GM19463 (cell line): ENCODE results near the gene PEPD.

Experiments
- ATAC-seq: cut with Tn5 transposase; IDR thresholded peaks from one replicate; pipeline ENCODE4 v1.9.1; 2021; ENCODE audit warnings: mild to moderate bottlenecking, moderate library complexity; ENCODE audit not compliant: unreplicated experiment

PEPD gene

DNA sequence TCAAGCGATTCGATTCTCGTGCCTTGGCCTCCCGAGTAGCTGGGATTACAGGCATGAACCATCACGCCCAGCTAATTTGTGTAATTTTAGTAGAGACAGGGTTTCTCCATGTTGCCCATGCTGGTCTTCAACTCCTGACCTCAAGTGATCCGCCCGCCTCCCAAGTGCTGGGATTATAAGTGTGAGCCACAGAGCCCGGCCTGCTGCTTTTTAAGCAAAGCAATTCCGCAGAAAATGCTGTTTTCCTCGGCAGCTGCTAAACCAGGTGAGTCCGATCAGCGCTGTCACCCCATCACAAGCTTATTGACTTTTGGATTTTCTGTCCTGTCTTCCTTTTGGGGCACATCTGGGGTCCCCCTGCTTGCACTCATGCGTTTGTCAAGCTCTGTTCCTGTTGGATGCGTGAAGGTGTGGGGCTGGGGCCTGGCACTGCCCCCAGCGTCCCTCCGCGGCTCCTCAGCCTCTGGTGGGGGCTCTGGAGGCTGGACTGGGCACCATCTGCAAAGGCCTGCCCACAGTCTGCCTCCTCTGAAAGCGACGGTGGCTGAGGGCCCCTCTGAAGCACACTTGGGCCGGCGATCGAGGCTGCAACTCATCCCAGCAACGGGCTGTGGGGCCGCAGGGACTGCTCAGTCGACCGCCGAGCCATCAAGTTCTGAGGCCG, 122.4 kb downstream of the PEPD start:
- no peak for ATAC-seq

DNA sequence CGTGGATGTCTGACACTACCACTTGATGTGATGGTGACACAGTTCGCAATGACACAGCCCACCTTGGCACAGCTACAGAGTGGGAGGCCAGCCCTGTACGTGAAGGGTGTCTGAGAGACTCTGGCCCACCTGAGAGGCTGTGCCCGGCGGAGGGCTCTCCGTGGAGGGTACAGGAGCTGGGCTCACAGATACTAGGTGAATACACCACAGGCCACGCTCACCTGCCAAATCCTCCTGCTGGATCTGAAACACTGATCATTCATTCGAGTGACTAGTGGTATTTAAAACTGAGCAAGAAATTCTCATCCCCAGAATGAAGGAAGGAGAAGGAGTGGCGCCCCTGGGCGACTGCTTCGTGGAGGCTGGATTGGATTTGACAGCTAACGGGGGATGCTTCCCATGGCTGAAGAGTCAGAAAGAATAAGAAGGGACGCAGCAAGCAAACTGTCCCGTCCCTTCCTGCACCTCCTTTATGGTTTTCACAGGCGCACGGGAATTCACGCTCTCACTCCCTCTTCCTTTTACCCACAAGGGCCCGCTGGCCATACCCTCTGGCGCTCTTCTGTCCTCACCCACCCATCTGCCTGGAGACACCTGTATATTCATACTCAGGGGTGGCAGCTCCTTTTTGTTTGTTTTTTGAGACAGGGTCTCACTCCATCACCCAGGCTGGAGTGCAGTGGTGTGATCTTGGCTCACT, 123.1 kb downstream of the PEPD start:
- no peak for ATAC-seq

DNA sequence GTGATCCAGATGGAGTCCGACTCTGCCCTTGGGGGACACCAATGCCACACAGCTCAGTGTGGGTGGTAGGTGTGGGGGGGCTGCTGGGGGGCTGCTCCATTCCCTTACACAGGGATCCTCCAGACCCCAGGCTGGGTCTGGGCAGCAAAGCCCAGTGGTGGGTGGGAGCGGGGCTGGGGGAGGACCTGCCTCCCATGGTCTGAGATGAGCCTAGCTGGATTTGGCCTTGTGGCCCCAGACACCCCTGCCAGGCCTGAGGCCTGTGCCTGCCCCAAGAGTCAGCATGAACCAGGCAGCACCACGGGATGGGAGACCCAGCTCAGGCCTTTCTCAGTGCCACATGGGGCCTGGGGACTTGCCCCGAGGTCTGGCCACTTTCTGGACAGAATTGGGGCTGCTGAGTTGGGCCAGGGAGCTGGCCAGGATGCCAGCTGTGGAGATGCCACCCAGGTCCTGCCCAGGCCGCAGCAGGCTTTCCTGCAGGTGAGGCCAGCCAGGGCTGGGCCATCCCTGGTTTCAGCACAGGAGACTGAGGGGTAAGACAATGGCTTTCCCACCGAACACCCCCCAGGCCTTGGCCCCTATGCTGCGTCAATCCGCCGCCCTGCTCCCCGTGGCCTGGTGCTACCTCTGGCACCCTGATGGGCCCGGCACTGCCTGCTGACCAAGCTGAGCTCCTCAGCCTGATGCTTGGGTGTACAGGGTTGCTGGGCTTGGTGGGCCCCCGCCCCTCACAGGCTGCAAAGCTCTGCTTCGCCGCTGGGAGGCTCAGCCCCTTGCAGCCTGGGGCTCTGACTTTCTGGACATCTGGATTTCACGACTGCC, 123.8 kb downstream of the PEPD start:
- ATAC-seq = no peak

DNA sequence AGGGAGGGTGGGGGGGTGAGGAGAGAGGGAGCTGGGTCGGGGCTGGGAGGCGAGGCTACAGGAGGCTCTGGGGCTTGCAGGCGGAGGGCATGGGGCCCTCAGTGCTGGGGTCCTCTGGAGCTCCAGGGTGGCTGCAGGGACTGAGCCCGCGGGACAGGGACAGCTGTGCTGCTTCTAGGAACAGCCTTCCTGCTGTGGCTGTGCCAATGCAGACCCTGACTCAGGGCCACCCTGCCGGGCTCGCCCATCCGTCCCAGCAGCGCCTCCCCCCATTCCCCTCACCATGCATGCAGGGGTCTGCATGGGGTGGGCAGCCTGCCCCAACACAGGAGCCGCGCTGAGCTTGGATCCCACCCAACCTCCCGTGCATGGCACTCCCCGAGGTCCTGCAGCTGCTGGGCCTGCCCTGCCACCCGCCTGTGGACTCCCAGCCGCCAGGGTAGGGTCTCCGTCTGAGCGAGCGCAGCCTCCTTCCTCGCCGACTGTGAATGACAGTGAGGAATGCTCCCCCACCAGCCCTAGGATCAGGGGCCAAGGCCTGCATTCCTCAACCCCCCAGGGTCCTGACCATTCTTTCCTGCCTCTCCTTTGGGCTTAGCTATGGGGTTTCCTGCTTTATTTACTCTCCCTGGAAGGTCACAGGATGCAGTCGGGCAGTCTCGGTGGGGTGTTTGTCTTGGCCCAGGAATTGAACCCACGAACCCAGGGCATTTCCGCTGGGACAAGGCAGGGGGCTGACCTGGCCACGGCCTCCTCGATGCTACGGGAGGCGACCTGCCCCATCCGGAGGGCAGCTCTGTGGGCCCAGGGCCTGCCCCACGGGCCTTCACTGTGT, 124.7 kb downstream of the PEPD start:
- no peak for ATAC-seq

DNA sequence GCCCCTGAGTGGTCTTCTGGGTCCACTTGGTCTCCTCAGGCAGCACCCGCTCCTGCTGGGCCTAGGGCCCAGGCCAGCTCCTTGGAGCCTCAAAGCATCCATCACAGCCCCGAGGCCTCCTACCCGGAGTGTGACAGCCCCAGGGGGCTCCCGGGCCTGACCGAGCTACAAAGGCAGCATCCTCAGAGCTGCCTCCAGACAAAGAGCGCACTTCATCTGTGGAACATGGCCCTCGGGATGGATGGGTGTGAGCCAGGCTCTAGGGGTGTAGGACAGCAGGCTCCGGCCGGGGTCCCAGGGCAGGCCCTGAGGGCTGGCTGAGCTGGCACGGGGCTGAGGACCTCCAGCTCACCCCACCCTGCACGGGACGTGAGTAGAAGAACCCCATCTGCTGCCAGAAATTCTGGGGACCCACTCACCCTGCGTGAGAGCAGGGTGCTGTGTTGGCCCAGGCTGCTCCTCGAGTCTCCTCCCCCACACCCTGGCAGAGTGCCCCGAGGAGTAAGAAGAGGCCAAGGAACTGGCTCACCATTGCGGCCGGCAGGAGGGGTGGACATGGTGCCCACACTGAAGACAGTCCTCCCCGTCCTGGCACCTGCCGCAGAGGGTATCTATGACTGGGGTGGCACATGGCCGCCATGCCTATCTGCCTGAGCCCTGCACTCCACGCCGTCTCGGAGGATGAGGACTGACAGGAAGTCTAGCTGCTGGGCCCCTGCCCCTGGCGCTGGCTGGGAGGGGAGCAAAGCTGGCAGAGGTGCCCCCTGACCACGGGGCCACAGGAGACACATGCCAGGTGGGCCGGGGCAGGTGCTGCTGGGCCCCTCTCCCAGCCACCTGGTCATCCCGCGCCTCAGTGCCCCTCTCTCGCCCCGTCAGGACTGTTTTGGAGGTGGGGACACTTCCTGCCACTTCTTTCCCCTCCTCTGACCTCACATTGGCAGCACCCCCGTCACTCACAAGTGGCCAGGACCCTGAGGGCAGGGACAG, 125.7 kb downstream of the PEPD start:
- ATAC-seq = no peak

DNA sequence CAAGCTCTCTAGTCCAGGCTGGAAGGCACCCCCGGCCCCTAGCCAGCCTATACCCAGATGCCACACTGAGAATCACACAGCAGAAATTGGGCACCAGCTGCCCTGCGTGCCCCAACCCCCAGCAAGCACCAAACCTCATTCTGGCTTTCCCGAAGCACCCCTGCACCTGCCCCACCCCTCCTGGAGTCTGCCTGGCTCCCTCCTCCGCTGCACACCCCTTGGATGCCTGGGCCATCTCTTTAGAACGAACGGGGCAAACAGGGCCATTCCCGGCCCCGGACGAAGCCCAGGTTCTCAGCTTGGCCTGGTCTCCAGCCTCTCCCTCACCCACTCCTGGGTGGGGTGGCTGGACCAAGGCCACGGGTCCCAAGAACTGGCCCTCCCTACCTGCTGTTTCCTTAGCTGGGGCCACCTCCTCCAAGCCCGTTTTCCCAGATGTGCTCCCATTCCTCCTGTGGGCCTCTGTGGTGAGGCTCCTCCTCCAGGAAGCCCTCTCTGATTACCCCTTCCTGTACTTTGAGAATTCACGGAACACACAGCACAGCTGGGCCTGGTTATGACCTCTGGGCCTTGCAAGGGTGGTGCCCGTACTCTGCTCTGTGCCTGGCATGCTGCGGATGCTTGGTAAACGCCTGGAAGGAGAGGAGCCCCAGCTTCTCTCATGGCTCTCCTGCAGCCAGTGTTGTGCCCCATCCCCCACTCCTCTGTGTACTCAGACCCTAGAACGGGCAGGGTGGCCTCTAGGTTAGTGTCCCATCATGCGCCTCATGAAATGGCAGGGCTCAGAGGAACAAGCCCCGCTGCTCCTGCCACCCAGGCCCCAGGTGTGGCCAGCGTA, 126.6 kb downstream of the PEPD start:
- ATAC-seq = no peak

DNA sequence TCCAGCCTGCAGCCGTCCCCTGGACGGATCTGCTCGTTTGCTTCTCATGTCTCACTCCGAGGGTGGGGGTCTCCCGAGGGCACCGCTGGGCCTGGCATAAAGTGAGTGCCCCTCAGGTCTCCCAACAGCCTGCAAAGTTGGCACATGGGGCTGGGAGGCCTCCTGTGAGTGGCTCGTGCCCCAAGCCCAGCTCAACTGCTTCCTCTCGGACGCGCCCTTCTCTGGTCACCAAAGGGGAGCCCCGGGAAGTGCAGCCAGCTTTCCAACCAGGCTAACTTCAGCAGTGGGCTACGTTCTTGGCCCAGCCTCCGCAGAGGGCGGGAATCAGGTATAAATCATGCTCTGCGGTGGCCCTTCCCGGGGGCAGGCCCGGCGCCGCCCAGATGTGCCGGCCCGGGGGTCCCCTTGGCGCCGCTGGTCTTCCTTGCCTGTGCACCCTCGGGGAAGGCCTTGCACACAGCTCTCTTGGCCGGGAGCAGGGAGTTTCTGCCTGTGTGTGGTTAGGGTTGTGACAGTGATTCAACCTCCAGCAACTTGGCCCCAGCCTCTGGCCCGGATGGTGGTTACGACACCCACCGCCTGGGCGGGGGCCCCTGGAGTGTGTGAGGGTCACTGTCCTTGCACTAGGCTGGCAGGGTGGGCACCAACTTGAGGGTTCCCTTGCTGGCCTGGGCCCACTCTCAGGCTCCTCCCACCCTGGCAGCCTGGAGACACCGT, 127.4 kb downstream of the PEPD start:
- ATAC-seq = no peak

DNA sequence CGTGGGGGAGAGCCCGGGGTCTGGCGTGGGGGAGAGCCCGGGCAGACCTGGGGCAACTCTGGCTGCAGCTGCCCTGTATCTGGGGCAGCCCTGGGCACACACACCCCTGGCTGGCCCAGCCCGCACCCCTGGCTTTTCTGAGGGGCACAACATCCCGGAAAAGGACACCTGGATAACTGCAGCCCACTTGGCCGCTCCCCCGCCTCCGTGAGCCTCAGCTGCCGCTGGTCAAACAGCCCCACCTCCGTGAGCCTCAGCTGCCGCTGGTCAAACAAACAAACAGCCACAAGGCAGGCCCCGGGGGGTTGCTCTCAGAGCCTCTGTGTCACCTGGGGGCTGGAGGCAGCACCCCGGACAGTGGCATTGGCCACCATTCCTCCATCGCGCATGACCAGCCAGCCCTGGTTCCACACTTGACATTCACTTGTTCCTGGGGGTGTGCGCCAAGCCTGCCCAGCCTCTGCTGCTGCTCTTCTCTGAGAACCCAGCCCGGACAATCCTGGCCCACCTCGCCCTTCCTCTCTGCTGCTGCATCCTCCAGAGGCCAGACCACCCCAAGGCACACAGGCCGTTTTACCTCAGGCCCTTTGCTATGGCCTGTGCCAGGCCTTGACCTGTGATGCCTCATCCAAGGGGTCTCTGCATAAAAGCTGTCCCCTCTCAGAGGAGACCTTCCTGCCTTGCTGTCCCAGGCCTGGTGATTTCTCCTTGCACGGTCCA, 128.1 kb downstream of the PEPD start:
- ATAC-seq = no peak

DNA sequence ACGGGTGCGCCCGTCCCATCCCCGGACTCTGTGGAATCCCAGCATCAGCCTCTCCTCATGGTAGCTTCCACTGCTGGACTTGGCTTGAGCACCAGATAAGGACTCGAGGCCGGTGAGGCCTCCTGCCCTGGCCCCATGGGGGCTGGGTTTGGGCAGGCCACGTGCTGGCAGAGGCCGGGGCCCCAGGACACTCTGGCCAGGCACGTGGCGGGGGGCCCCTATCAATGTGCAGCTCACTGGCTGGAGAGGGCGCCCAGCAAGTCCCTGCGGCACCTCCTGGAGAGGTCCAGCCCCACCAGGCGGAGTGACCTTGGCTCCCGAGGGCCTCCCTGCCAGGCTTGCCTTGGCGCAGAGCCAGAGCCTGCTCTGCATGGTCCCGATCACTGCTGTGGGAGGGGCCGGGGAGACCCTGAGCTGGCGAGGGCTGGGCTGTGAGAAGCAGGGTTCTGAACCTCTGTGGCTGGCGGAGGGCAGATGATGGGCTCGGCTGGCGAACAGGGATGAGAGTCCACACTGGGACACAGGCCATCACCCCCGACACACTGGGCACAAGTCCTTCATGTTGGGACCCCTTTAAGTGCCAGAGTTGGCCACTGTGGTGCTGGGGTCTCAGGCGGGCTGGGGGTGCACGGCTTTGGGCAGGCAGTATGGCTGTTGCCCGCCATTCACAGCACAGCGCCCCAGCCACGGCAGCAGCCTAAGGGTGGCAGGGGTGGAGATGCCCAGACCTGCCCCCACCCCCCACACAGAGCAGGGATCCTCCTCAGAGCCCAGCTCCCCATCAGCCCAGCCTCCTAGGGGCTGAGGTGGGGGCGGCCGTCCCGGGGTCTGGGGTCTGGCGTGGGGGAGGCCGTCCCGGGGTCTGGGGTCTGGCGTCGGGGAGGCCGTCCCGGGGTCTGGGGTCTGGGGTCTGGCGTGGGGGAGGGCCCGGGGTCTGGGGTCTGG, 129.0 kb downstream of the PEPD start:
- no peak for ATAC-seq

DNA sequence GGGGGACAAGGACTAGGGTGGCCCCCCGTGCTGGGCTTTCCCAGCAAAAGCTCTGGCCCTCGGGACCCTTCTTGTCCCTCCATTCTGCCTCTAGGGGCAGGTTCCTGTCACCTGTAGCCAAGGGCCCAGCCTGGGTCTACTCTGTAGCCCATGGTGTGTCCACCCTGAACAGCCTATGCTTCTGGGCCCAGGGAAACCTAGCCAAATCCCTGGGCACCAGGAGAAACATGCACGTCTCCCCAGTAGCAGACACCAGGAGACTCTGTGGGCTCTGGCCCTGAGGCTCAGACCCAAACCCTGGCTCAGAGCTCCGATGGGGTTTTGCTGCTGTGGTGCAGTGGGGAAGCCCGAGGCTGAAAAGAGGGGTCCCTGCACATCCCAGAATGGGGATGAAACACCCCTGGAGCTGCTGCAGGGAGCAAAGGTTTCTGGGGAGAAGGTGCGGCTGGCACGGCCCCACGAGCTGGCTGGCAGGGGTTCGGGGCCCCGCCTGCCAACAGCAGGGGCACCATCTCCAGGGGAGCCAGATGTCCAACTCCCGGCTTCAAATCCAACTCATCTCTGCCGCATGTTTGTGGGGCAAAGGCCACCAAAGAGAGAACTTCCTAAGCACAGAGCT, 129.9 kb downstream of the PEPD start:
- ATAC-seq = no peak

DNA sequence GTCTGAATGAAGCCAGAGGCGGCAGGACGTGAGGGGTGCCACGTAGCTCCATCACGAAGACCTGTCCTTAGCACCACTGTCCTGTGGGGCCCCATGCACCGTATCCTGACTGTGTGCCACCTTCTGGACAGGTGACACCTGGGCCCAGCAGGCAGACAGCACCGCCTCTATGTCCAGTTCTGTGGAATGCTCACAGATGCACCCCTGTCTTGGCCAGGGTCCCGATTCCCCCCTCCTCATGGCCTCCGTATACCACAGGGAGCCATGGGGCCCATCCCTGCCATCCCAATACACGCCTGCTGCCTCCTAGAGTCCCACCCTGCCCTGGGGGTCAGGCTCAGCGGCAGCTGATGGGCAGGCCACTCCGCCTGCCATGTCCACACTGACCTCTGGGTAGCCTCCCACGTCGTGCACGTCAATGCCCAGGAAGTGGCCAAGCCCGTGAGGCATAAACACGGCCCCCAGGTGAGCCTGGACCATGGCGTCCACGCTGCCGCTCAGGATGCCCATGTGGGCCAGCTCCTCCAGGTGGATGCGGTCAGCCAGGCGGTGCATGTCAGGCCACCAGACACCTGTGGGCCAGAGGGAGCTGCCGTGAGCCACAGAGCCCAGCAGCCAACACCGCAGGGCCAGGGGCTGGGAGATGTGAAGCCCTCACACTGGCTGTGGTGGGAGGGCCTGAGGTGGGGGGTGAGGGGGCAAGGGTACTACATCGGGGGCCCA, 130.5 kb downstream of the PEPD start:
- ATAC-seq = no peak

DNA sequence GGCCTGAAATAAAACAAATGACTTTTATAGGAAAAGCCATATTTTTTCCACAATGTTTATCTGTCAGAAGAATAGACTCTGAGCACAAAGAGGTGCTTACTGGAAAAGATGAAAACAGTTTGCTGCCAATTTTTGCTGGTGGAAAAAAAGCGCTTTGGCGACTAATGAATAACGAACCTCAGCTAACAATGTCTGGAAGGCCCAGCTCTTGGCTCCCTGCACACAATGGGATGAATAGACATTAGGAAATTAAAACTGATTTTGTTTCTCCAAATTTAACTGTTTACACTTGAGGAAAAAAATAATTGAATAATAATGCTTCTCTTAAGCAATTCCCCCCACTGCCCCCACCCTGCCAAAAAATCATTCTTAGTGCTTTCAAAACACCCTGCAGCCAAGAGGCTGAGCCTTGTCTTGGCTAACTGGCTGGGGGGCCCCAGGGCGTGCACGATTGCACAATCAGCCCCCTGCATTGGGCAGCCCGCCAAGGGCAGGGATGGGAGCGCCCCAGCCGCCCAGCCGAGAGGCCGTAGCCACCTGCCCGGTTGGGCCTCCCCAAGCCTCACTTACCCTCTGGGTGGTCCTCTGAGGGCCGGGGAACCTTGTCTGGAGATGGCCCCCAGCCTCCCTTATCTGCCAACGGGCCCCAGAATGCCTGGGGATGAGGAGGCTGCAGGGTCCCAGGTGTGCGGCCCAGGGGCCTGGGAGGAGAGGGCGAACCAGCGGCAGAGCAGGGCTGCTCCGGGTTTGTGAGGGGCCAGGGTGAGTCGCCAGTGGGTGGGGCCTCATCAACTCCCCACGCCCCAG, 131.3 kb downstream of the PEPD start:
- no peak for ATAC-seq

DNA sequence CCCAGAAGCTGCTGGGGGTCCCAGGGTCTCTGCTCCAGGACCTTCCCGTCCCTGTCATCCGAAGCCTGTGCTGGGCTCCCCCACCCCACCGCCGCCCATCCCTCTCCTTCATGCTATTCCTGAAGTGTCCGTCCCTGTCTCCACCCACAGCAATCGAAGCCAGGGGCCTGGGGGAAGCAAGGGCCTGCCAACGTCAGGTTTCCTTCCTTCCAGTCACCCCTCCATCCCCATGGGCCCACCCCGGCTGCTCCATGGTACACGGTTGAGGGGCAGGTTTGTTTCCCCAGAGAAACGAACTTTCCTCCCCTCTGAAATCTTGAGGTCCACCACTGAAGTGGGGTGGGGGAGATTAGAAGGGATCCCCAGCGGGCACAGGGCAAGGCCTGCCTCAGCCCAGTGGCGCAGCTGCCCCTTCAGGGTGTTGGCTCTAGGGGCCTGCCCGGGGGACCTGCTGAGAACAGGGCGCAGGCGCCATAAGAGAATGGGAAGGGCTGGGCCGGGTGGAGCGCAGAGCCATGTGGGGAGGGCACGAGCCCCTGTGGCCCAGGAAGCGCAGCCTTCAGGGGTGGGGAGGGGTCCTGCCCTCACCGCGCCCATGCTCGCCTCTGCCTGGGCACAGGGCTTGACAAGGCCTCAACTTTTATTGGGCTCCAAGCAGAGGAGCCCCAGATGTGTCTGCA, 132.0 kb downstream of the PEPD start:
- no peak for ATAC-seq
